Ishikawa (cell line): Measurements from ENCODE around the gene MARK3.

Experiments
- CEBPB ChIP-seq: IDR thresholded peaks from 2 replicates; pipeline ENCODE4 v1.6.1; 2012
- CREB1 ChIP-seq: IDR thresholded peaks from 2 replicates; pipeline ENCODE4 v1.6.1; 2012; ENCODE audit warnings: low read depth
- EGR1 ChIP-seq: IDR thresholded peaks from 2 replicates; pipeline ENCODE4 v1.6.1; 2012
- EP300 ChIP-seq: IDR thresholded peaks from 2 replicates; pipeline ENCODE4 v1.6.1; 2012; ENCODE audit warnings: borderline replicate concordance
- FOXM1 ChIP-seq: IDR thresholded peaks from 2 replicates; pipeline ENCODE4 v1.6.1; 2012; ENCODE audit warnings: low read depth, borderline replicate concordance
- NFIC ChIP-seq: IDR thresholded peaks from 2 replicates; pipeline ENCODE4 v1.6.1; 2012
- RAD21 ChIP-seq: IDR thresholded peaks from 2 replicates; pipeline ENCODE4 v1.6.1; 2012; ENCODE audit warnings: low read depth
- TAF1 ChIP-seq: IDR thresholded peaks from 2 replicates; pipeline ENCODE4 v1.6.1; 2012; ENCODE audit warnings: low read depth, mild to moderate bottlenecking
- TCF12 ChIP-seq: IDR thresholded peaks from 2 replicates; pipeline ENCODE4 v1.6.1; 2012; ENCODE audit warnings: low read depth
- TEAD4 ChIP-seq: IDR thresholded peaks from 2 replicates; pipeline ENCODE4 v1.6.1; 2012
- USF1 ChIP-seq: IDR thresholded peaks from 2 replicates; pipeline ENCODE4 v1.6.1; 2012
- YY1 ChIP-seq: IDR thresholded peaks from 2 replicates; pipeline ENCODE4 v1.6.1; 2012; ENCODE audit warnings: low read depth
- ZBTB7A ChIP-seq: IDR thresholded peaks from 2 replicates; pipeline ENCODE4 v1.6.1; 2012; ENCODE audit warnings: low read depth
- TF ChIP-seq, protein P1 (sequence below): IDR thresholded peaks from 2 replicates; pipeline ENCODE4 v1.6.1; 2012; ENCODE audit warnings: low read depth, mild to moderate bottlenecking
- TF ChIP-seq, protein P2 (sequence below): IDR thresholded peaks from 2 replicates; pipeline ENCODE4 v1.6.1; 2012

The MARK3 gene

DNA sequence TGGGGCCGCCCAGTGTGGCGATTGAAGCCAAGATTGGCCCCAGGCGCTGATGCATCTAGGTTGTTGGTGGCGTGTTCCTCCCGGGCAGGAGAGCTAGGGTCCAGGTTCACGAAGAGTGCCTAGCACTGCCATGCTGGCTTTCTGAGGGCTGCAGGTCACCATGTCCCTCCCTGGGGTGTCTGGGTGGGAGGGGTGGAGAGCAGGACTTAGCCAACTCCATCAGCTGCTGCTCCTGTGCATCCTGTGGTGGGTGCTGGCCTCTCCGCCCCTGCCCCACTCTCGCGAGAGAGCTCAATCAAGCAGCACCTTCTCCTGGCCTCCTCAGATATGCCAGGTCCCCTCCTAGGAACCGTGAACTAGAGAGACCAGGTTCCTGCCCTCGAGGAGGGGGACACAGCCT, 145.6 kb downstream of the MARK3 start:
- no peak for TF ChIP-seq TCF12
- TF ChIP-seq ZBTB7A: no peak
- no peak for TF ChIP-seq EGR1
- no peak for TF ChIP-seq CEBPB
- no peak for TF ChIP-seq FOXM1
- no peak for TF ChIP-seq YY1
- TF ChIP-seq RAD21: no peak
- no peak for TF ChIP-seq CREB1
- TF ChIP-seq TEAD4: no peak
- TF ChIP-seq, protein P1, sequence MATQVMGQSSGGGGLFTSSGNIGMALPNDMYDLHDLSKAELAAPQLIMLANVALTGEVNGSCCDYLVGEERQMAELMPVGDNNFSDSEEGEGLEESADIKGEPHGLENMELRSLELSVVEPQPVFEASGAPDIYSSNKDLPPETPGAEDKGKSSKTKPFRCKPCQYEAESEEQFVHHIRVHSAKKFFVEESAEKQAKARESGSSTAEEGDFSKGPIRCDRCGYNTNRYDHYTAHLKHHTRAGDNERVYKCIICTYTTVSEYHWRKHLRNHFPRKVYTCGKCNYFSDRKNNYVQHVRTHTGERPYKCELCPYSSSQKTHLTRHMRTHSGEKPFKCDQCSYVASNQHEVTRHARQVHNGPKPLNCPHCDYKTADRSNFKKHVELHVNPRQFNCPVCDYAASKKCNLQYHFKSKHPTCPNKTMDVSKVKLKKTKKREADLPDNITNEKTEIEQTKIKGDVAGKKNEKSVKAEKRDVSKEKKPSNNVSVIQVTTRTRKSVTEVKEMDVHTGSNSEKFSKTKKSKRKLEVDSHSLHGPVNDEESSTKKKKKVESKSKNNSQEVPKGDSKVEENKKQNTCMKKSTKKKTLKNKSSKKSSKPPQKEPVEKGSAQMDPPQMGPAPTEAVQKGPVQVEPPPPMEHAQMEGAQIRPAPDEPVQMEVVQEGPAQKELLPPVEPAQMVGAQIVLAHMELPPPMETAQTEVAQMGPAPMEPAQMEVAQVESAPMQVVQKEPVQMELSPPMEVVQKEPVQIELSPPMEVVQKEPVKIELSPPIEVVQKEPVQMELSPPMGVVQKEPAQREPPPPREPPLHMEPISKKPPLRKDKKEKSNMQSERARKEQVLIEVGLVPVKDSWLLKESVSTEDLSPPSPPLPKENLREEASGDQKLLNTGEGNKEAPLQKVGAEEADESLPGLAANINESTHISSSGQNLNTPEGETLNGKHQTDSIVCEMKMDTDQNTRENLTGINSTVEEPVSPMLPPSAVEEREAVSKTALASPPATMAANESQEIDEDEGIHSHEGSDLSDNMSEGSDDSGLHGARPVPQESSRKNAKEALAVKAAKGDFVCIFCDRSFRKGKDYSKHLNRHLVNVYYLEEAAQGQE: no peak

DNA sequence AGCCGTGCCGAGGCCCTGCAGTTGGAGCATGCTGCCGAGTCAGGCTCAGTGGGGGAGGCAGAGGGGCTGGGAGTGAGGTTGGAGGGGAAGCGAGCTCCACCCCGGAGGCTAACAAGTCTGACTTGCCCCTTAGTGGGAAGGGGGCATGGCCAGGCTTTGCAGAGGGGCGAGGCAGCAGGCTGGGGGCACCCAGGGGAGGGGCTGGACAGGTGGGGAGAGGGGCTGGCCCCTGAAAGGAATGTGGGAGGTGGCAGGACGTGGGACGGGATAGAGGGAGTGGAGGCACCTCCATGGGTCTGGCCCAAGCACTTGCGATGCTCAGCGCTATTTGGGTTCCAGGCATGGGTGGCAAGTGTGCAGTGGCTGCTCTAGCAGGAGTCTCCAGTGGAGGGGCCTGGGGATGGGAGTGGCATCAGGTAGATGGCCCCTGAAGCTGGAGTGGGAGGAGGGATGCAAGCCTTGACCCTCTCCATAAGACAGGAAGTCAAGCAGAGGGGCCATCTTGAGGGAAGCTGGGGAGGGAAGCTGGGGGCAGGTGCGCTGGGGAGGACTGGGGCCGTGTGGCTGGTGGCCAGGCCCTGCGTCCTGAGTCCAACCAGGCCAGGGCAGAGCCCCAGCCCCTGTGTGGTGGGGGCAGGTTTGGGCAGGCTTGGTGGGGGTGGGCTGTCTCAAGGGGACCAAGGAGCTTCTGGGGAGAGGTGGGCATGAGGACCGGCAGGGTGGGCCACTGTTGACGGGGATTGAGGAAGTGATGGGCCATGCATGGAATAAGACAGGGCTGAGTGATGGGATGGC, 146.4 kb downstream of the MARK3 start:
- no peak for TF ChIP-seq TEAD4
- no peak for TF ChIP-seq EGR1
- no peak for TF ChIP-seq FOXM1
- no peak for TF ChIP-seq NFIC
- no peak for TF ChIP-seq RAD21
- TF ChIP-seq ZBTB7A: no peak
- TF ChIP-seq EP300: no peak
- TF ChIP-seq, protein P1: no peak
- no peak for TF ChIP-seq USF1
- TF ChIP-seq, protein P2, sequence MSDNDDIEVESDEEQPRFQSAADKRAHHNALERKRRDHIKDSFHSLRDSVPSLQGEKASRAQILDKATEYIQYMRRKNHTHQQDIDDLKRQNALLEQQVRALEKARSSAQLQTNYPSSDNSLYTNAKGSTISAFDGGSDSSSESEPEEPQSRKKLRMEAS: no peak
- no peak for TF ChIP-seq TCF12
- no peak for TF ChIP-seq TAF1
- TF ChIP-seq CEBPB: no peak
- TF ChIP-seq YY1: no peak
- no peak for TF ChIP-seq CREB1

DNA sequence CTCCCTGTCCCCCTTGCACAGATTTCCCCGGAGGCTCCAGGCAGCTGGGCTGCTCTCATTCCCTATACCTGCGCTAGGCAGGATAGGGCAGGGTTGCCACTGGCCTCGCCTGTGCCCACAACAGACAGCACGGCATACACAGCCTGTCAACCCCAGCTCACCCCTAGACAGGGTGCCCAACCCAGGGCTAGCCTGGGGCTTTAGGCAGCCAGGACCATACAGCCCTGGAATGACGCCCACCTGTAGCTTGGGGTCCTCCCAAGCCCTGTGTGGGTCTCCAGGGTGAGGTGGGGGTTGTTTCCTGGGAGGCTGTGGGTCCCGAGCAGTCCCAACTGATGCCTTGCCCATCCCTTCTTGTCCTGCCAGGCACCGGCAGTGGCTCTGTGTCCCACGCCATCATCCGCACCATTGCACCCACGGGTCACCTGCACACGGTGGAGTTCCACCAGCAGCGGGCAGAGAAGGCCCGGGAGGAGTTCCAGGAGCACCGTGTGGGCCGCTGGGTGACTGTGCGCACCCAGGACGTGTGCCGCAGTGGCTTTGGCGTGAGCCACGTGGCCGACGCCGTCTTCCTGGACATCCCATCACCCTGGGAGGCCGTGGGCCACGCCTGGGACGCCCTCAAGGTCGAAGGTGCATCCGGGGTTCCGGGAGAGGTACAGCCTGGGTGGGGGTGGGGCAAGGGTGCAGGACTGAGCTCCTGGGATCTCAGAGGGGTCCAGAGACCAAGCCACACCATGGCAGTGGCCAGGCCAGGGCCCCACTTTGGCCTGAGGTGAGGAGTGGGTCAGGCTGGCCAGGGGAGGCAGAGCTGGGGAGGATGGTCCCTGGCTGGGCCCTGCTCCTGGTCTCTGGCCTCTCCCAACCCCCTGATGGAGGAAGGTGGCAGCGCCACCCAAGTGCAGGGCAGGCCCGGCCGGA, 147.3 kb downstream of the MARK3 start:
- TF ChIP-seq TCF12: no peak
- TF ChIP-seq, protein P2: no peak
- TF ChIP-seq EGR1: no peak
- TF ChIP-seq TAF1: no peak
- TF ChIP-seq CEBPB: no peak
- no peak for TF ChIP-seq CREB1
- TF ChIP-seq EP300: no peak
- TF ChIP-seq, protein P1: no peak
- TF ChIP-seq RAD21: no peak
- no peak for TF ChIP-seq YY1
- TF ChIP-seq FOXM1: no peak
- TF ChIP-seq TEAD4: no peak
- TF ChIP-seq NFIC: no peak
- TF ChIP-seq ZBTB7A: no peak
- TF ChIP-seq USF1: no peak
